Measurements from ENCODE around the gene DNM3.

The DNM3 gene

DNA sequence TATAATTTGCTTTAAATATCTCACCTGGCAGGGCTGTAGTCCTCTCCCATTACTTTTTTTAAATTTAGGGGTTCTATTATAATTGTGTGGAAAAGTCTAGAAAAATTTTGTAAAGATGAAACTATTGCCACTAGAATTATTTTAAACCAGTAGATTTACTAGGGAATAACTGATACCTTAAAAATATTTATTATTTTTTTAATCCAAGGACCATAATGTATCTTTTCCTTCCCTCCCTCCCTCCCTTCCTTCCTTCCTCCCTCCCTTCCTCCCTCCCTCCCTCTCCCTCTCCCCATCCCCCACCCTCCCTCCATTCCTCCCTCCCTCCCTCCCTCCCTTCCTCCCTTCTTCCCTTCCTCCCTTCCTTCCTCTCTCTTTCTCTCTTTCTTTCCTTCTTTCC, 90.5 kb downstream of the DNM3 start:
- DNase-seq = no peak

DNA sequence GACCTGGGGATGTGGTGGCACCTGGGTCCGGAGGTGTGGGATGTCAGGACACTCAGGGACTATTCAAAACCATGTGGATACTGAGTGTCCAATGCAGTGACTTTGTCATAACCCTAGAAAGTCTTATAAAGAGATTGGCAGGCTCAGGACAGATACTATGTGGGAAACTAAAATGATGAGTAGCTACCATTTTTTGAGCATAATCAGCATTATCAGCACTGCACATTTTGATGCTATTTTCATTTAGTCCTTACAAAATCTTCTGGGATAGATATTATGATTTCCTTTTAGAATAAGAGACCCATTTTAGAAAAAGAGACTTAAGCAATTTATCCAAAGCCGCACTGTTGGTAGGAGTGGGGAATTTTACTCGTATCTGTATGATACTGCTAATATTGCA, 93.4 kb downstream of the DNM3 start:
- DNase-seq = no peak

GRCh38 chr1:171935086-171935485, 93.8 kb downstream of the DNM3 start:
- DNase-seq = no peak

DNA sequence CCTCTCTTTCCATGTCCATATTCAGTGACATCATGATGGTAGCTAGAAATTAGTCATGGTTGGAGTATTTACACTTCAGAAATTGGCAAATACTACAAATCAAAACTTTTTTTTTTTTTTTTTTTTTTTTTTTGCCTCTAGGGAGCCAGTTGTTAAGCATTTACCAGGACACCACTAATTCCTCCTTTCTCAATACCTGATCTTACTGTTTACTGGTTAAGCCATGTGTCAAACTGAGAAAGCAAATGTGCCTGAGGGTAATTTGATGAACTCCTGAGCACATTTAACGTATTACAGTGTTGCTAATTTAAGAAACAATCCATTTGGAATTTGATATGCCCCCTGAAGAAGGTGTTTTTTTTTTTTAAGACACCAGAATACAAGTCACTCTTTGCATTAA, 94.4 kb downstream of the DNM3 start:
- DNase-seq = no peak

DNA sequence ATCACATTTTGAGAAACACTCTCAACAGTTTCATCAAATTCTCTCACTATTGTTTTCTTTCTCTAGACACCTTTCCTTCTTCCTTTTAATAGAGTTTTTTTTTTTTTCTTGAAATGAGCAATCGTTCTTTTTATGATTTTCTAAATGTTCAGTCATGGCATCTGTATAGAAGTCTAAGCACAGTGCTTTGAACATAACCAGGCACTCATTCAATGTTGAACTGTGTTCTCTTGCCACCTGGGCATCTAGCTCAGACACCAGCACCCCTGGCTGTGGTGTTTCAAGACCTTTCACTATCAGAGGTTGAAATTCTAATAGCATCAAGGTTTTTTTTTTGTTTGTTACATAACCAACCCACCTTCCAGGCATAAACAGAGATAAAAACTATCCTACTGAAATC, 96.6 kb downstream of the DNM3 start:
- no peak for DNase-seq

DNA sequence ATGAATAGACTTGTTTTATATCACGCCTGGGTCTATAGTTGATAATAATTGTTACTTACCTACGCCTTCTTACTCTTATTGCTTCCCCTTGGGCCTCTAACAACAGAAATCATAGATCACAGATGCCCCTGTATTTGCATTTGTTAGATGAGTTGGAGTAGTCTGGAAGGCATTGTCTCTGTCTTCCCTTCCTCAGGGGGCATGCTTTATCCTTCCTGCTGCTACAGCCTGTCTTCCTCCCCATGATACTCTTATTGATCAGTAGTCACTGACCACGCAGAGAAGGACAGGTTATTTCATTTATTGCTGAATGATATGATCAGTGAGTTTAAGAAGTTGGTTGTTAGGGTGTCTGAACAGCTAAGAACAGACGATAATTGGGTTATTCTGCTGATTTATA, 98.4 kb downstream of the DNM3 start:
- no peak for DNase-seq

DNA sequence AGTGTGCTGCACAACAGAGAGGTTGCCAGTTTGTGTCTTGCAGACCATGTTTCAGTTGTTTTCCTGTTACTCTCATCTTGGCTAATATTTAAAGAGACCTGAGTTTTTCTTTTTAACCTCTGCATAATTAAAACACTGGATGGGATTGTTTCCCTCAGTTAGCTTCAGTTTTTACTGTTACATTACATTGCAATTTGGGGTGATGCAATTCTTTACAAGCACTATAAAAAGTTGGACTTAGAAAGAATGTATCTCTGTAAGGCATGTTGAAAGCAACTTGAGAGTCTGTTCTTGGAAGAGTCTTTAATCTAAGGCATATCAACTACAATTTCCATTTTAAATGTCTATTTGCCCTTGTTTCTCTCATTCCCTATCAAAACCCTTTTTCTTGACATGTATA, 99.1 kb downstream of the DNM3 start:
- no peak for DNase-seq

DNA sequence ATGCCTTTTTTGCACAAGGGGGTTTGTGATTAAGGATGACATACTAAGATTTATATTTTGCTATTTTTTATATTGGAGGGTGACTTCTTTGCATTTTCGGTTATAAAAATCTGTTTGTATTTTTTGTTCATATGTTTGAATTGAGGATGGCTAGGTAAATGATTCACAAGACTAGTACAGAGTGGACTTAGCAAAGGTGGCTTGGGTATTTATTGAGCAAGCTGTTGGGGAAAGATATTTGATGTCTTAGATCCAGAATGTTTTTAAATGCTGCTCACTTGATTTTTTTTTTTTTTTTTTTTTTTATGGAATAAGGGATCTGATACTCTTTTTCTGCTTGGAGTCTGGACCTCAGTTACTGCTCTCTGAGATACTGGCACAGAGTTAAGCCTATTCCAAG, 100.6 kb downstream of the DNM3 start:
- DNase-seq = no peak

DNA sequence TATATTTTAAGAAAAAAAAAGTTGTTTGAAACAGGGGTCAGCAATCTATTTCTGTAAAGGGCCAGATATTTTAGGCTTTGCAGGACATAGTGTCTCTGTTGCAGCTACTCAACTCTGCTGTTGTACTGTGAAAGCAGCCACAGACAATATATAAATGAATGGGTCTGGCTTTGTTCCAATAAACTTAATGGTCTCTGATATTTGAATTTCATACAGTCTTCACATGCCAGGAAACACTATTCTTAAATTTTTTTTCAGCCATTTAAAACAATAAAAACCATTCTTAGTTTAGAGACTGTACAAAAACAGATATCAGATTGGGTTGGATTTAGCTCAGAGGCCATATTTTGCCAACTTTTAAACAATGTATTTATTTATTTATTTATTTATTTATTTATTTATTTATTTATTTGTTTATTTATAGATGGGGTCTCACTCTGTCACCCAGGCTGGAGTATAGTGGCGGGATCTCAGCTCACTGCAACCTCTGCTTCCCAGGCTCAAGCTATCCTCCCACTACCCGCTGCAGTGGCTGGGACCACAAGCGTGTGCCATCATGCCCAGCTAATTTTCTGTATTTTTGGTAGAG, 102.8 kb downstream of the DNM3 start:
- DNase-seq = no peak

- DNase-seq = no peak
Measured at GRCh38 chr1:171948511-171948910, 107.2 kb downstream of the DNM3 start.

DNA sequence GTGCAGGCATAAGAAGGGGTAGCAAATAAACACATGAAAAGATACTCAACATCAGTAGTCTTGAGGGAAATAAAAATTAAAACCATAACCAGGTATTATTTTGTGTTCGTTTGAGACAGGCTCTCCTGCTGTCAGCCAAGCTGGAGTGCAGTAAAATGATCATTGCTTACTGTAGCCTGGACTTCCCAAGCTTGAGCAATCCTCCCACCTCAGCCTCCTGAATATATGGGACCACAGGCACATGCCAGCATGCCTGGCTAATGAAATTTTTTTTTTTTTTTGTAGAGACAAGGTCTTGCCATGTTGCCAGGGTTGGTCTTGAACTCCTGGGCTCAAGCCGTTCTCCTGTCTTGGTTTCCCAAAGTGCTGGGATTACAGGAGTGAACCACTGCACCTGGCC, 108.0 kb downstream of the DNM3 start:
- no peak for DNase-seq

GRCh38 chr1:171953835-171954234, 112.5 kb downstream of the DNM3 start:
- no peak for DNase-seq

- DNase-seq = no peak
Measured at GRCh38 chr1:171954361-171954760, 113.1 kb downstream of the DNM3 start.

DNA sequence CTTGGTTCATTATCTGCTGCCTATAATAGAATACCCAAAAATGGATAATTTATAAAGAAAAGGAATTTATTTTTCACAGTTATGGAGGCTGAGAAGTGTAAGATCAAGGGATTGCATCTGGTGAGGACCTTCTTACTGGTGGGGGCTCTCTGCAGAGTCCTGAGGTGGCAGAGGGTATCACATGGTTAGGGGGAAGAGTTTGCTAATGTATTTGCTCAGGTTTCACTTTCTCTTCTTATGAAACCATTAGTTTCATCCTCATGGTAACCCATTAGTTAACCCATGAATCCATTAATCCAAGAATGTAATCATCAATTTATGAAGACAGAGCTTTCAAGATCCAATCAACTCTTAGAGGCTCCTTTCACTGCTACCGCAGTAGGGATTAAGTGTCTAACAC, 120.6 kb downstream of the DNM3 start:
- DNase-seq = no peak

GRCh38 chr1:171963762-171964161, 122.5 kb downstream of the DNM3 start:
- no peak for DNase-seq

DNA sequence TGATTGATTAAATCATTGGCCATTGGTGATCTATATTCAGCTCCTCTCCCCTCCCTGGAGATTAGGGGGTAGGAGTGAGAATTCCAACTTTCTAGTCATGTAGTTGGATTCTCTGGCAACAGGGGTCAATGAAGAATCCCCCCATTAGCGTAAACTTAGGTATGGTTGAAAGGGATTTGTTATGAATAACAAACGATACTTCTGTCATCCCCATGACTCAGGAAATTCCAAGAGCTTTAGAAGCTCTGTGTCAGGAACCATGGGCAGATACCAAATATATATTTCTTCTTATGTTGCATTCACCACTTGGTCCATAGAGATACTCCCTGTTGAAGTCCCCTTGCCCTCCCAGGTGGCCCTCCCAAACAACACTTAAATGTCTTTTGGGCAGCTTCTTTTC, 124.5 kb downstream of the DNM3 start:
- DNase-seq = no peak

DNA sequence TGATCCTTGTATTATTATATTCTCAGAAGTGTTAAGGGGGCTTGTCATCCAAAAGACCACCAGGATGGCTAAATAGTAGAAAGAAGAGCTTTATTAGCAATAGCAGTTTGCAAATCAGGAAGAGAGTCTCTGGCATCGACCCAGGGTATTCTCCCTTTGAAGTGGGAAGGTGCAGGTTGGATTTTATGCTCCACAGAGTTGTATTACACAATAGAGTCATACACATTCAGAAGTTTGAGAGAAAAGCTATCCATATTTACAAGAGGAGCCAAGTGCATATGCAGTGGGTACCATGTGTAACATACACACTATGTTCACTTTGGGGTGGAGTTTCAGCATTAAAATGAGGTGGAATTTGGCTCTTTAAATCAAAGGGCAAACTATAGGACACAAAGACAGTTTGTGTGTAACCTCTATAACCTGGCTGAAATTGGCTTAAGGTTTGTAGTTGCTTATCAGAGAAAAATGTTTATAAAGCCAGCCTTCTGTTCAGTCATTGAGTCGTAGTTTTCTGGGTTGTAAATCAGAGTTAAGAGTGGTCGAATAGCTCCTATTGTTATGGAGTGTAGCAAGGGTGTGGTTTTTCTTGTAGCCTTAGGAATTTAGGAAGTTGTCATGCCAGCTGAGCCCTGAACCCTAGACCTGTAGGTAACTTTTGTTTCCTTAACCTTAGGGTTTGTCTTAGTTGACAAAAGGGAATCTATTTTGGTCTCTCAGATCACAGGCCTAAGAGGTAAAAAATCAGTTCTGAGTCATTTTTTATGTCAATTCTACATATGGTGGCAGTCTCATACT, 125.3 kb downstream of the DNM3 start:
- no peak for DNase-seq

DNA sequence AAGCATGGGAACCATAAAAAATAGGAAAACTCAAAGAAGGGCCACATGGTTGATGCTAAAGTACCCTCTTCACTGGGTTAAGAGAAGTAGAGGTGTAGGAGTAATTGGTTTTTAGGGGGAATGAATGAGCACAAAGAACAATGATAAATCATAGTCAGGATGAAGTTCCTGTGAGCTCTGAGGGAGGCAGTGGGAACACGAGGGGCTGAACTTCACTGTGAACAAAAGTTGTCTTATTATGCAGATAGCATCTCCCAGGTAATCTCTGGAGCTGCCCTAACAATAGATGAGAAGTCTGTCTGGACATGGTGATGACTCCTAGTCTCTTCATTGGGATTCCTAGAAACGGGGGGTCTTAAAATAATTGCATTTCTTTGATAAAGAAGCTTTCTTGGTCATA, 127.9 kb downstream of the DNM3 start:
- no peak for DNase-seq

- no peak for DNase-seq
Measured at GRCh38 chr1:171969813-171970212, 128.5 kb downstream of the DNM3 start.

- DNase-seq = no peak
Measured at GRCh38 chr1:171972846-171973245, 131.5 kb downstream of the DNM3 start.

- no peak for DNase-seq
Measured at GRCh38 chr1:171973421-171973820, 132.1 kb downstream of the DNM3 start.

GRCh38 chr1:171981303-171981702, 140.0 kb downstream of the DNM3 start:
- DNase-seq = no peak

DNA sequence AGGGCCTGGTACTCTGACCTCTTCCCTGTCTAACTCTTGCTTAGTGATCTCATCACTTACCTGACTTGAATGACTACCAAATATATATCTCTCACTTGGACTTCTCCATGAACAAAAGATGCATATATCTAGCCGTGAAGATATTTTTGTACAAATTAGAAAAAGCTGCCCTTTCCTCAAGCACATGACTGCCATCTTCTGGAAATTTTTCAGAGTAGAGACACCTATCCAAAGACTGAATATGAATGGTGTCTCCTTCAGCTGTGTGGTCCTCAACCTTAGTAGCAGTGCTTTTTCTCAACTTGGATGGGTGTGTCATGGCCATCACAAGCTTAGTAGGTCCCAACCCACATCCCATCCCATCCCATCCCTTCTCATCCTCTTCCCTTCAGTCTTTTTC, 142.3 kb downstream of the DNM3 start:
- no peak for DNase-seq

GRCh38 chr1:171984262-171984661, 143.0 kb downstream of the DNM3 start:
- DNase-seq = no peak

- DNase-seq = no peak
Measured at GRCh38 chr1:171984850-171985485, 143.7 kb downstream of the DNM3 start.
